Activated CD4-positive, alpha-beta T cell treated with anti-CD3 and anti-CD28 coated beads, Interleukin-2, amount 10 ng/mL, durations not matched to agents 24 days and 14 days (primary cell): ENCODE results near the gene WDR27. TPM values are rescaled to one million over a fixed set of nuclear protein-coding genes. Genes with fewer than 3 reads are reported as not detected.
"Not testable (repeated sequence)": the region's sequence is repeated elsewhere in the genome, so short reads cannot be mapped to it uniquely, and the experiment has no call there.

Source experiments
- DNase-seq: peaks from one replicate; pipeline ENCODE4 v3.0.0; 2022
- H3K27ac Mint-ChIP-seq: one replicate; pipeline ENCODE4 v1.8.0; 2022; ENCODE audit warnings: mild to moderate bottlenecking, mixed read lengths
- H3K27me3 Mint-ChIP-seq: one replicate; pipeline ENCODE4 v1.8.0; 2022; ENCODE audit warnings: mixed read lengths
- H3K36me3 Mint-ChIP-seq: one replicate; pipeline ENCODE4 v1.8.0; 2022; ENCODE audit warnings: low read depth, mild to moderate bottlenecking, mixed read lengths
- H3K4me1 Mint-ChIP-seq: one replicate; pipeline ENCODE4 v1.8.0; 2021; ENCODE audit warnings: mixed read lengths
- H3K4me3 Mint-ChIP-seq: one replicate; pipeline ENCODE4 v1.8.0; 2022; ENCODE audit warnings: mild to moderate bottlenecking, moderate library complexity, mixed read lengths
- H3K9me3 Mint-ChIP-seq: one replicate; pipeline ENCODE4 v1.8.0; 2021; ENCODE audit warnings: mixed read lengths
- intact Hi-C: fragments of 100-400 bp; cut with micrococcal nuclease; formaldehyde crosslinking; loops from one replicate; pipeline ENCODE4 v1.15.1; 2023
- total RNA-seq: library from RNA; stranded (reverse); gene quantifications from 2 replicates; pipeline ENCODE4 v1.2.3, GENCODE V29; 2022

The WDR27 gene
- total RNA-seq, 1 donor from 2014 or later: 33.3 TPM

- intact Hi-C loops: no loop called here
- DNase-seq: no peak
- Mint-ChIP-seq H3K36me3 (no peaks in the 10 kb centered on the region), H3K27ac (no peak overlapping the region), H3K9me3 (peaks cover 24% of the 10 kb centered on the region), H3K27me3 (no peaks in the 10 kb centered on the region), H3K4me3 (no peak overlapping the region), H3K4me1 (no peaks in the 10 kb centered on the region)
Observed at GRCh38 chr6:169479783-169480495, 221.9 kb downstream of the WDR27 start.

GRCh38 chr6:169474362-169474761, 227.5 kb downstream of the WDR27 start:
- intact Hi-C loops: no loop called here
- Mint-ChIP-seq H3K4me3 (no peak overlapping the region), H3K4me1 (no peaks in the 10 kb centered on the region), H3K36me3 (no peaks in the 10 kb centered on the region), H3K27me3 (no peaks in the 10 kb centered on the region), H3K27ac (no peak overlapping the region), H3K9me3 (peaks cover 15% of the 10 kb centered on the region)
- no peak for DNase-seq

- intact Hi-C loops: no loop called here
- Mint-ChIP-seq H3K9me3 (peaks cover 20% of the 10 kb centered on the region), H3K4me1 (no peaks in the 10 kb centered on the region), H3K4me3 (no peak overlapping the region), H3K27me3 (no peaks in the 10 kb centered on the region), H3K27ac (no peak overlapping the region), H3K36me3 (no peaks in the 10 kb centered on the region)
- DNase-seq: no peak
Observed at GRCh38 chr6:169473663-169474062, 228.2 kb downstream of the WDR27 start.

- Mint-ChIP-seq H3K27me3 (no peaks in the 10 kb centered on the region), H3K4me3 (no peak overlapping the region), H3K9me3 (peaks cover 24% of the 10 kb centered on the region), H3K27ac (no peak overlapping the region), H3K36me3 (no peaks in the 10 kb centered on the region), H3K4me1 (no peaks in the 10 kb centered on the region)
- intact Hi-C loops: no loop called here
- no peak for DNase-seq
Observed at GRCh38 chr6:169472786-169473416, 228.9 kb downstream of the WDR27 start.

GRCh38 chr6:169470790-169471189, 231.0 kb downstream of the WDR27 start:
- H3K4me1 Mint-ChIP-seq: no peaks in the 10 kb centered on the region
- H3K9me3 Mint-ChIP-seq: peaks cover 26% of the 10 kb centered on the region
- no peak overlapping the region for H3K4me3 Mint-ChIP-seq
- no peaks in the 10 kb centered on the region for H3K36me3 Mint-ChIP-seq
- no peak overlapping the region for H3K27ac Mint-ChIP-seq
- intact Hi-C loops: no loop called here
- no peaks in the 10 kb centered on the region for H3K27me3 Mint-ChIP-seq
- DNase-seq: no peak

GRCh38 chr6:169469028-169469427, 232.8 kb downstream of the WDR27 start:
- H3K4me1 Mint-ChIP-seq: no peaks in the 10 kb centered on the region
- no peak for DNase-seq
- H3K9me3 Mint-ChIP-seq: peaks cover 18% of the 10 kb centered on the region
- no peaks in the 10 kb centered on the region for H3K36me3 Mint-ChIP-seq
- H3K27me3 Mint-ChIP-seq: no peaks in the 10 kb centered on the region
- no peak overlapping the region for H3K4me3 Mint-ChIP-seq
- H3K27ac Mint-ChIP-seq: no peak overlapping the region
- intact Hi-C loops: no loop called here

- H3K27ac Mint-ChIP-seq, intact Hi-C loops: not testable (repeated sequence)
Observed at GRCh38 chr6:169467755-169468154, 234.1 kb downstream of the WDR27 start.

GRCh38 chr6:169466256-169466655, 235.6 kb downstream of the WDR27 start:
- H3K4me1 Mint-ChIP-seq, H3K27ac Mint-ChIP-seq, DNase-seq, intact Hi-C loops, H3K36me3 Mint-ChIP-seq, H3K4me3 Mint-ChIP-seq, H3K27me3 Mint-ChIP-seq: not testable (repeated sequence)
- peaks cover 18% of the 10 kb centered on the region for H3K9me3 Mint-ChIP-seq

More at GRCh38 chr6:169467755-169468154, 234.1 kb downstream of the WDR27 start:
- not testable (repeated sequence) for H3K36me3 Mint-ChIP-seq, H3K4me1 Mint-ChIP-seq, H3K4me3 Mint-ChIP-seq, H3K27me3 Mint-ChIP-seq, DNase-seq
- peaks cover 18% of the 10 kb centered on the region for H3K9me3 Mint-ChIP-seq

- Mint-ChIP-seq H3K27me3 (no peaks in the 10 kb centered on the region), H3K4me3 (no peak overlapping the region), H3K36me3 (no peaks in the 10 kb centered on the region), H3K27ac (no peak overlapping the region), H3K4me1 (no peaks in the 10 kb centered on the region), H3K9me3 (no peaks in the 10 kb centered on the region)
- intact Hi-C loops: no loop called here
- no peak for DNase-seq
Observed at GRCh38 chr6:169457762-169458161, 244.1 kb downstream of the WDR27 start.

- DNase-seq: no peak
- H3K27me3 Mint-ChIP-seq: no peaks in the 10 kb centered on the region
- no peaks in the 10 kb centered on the region for H3K36me3 Mint-ChIP-seq
- no peaks in the 10 kb centered on the region for H3K9me3 Mint-ChIP-seq
- no peaks in the 10 kb centered on the region for H3K4me1 Mint-ChIP-seq
- no peak overlapping the region for H3K27ac Mint-ChIP-seq
- no peak overlapping the region for H3K4me3 Mint-ChIP-seq
- intact Hi-C loops: no loop called here
Observed at GRCh38 chr6:169456840-169457239, 245.0 kb downstream of the WDR27 start.

GRCh38 chr6:169455470-169455869, 246.4 kb downstream of the WDR27 start:
- no peak for DNase-seq
- no peak overlapping the region for H3K27ac Mint-ChIP-seq
- H3K4me1 Mint-ChIP-seq: no peaks in the 10 kb centered on the region
- H3K9me3 Mint-ChIP-seq: no peaks in the 10 kb centered on the region
- no peaks in the 10 kb centered on the region for H3K36me3 Mint-ChIP-seq
- no peaks in the 10 kb centered on the region for H3K27me3 Mint-ChIP-seq
- no peak overlapping the region for H3K4me3 Mint-ChIP-seq
- intact Hi-C loops: no loop called here

GRCh38 chr6:169454872-169455204, 247.0 kb downstream of the WDR27 start:
- Mint-ChIP-seq H3K4me3 (no peak overlapping the region), H3K4me1 (no peaks in the 10 kb centered on the region), H3K27me3 (no peaks in the 10 kb centered on the region), H3K36me3 (no peaks in the 10 kb centered on the region), H3K9me3 (no peaks in the 10 kb centered on the region), H3K27ac (no peak overlapping the region)
- DNase-seq: no peak
- intact Hi-C loops: no loop called here

- intact Hi-C loops: no loop called here
- H3K27me3 Mint-ChIP-seq: no peaks in the 10 kb centered on the region
- DNase-seq: no peak
- H3K27ac Mint-ChIP-seq: no peak overlapping the region
- no peaks in the 10 kb centered on the region for H3K36me3 Mint-ChIP-seq
- no peak overlapping the region for H3K4me3 Mint-ChIP-seq
- H3K4me1 Mint-ChIP-seq: no peaks in the 10 kb centered on the region
- H3K9me3 Mint-ChIP-seq: no peaks in the 10 kb centered on the region
Observed at GRCh38 chr6:169454204-169454871, 247.5 kb downstream of the WDR27 start.

GRCh38 chr6:169452869-169453620, 248.8 kb downstream of the WDR27 start:
- Mint-ChIP-seq H3K27ac (no peak overlapping the region), H3K9me3 (no peaks in the 10 kb centered on the region), H3K36me3 (no peaks in the 10 kb centered on the region), H3K4me1 (no peaks in the 10 kb centered on the region), H3K4me3 (no peak overlapping the region), H3K27me3 (no peaks in the 10 kb centered on the region)
- DNase-seq: no peak
- intact Hi-C loops: no loop called here
